ENCODE data around the gene CHST11.

DNA sequence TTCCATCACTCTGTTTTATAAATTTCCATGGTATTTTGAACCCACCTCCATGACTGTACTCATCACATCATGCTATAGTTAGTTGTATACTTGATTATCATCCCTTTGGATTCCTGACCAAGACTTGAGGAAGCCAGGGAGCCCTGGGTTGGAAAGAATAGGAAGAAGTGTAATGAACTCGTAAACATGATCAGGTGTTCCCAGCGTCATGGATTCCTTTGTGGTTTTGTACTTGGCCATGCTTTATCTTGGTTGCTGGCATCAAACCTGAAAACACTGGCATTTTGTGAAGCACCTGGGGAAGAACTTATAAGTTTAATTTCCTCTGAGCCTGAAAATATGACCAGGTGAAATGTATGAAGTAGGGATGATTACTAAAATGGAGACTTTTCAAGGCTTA, 76.4 kb downstream of the CHST11 start:
- TF ChIP-seq, protein P1, sequence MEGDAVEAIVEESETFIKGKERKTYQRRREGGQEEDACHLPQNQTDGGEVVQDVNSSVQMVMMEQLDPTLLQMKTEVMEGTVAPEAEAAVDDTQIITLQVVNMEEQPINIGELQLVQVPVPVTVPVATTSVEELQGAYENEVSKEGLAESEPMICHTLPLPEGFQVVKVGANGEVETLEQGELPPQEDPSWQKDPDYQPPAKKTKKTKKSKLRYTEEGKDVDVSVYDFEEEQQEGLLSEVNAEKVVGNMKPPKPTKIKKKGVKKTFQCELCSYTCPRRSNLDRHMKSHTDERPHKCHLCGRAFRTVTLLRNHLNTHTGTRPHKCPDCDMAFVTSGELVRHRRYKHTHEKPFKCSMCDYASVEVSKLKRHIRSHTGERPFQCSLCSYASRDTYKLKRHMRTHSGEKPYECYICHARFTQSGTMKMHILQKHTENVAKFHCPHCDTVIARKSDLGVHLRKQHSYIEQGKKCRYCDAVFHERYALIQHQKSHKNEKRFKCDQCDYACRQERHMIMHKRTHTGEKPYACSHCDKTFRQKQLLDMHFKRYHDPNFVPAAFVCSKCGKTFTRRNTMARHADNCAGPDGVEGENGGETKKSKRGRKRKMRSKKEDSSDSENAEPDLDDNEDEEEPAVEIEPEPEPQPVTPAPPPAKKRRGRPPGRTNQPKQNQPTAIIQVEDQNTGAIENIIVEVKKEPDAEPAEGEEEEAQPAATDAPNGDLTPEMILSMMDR (conservative IDR thresholded peaks at IDR 0.05 in 1 of 2, IDR thresholded peaks at IDR 0.05 in 1 of 2; ENCODE audit: extremely low read depth in 1 of 2, insufficient read depth in 1 of 2, low read depth in 1 of 2, low read length in 2 of 2) = no peak
- TF ChIP-seq EZH2 (IDR thresholded peaks at IDR 0.05; ENCODE audit: borderline replicate concordance, low read length) = no peak
